ENCODE measurements around the gene ATRN. TPM values are rescaled to one million over a fixed set of nuclear protein-coding genes. Genes with fewer than 3 reads are reported as not detected.

Gene ATRN
- total and polyA plus RNA-seq, 2 experiments from 2014 or later = 2.2 to 18.3 TPM

DNA sequence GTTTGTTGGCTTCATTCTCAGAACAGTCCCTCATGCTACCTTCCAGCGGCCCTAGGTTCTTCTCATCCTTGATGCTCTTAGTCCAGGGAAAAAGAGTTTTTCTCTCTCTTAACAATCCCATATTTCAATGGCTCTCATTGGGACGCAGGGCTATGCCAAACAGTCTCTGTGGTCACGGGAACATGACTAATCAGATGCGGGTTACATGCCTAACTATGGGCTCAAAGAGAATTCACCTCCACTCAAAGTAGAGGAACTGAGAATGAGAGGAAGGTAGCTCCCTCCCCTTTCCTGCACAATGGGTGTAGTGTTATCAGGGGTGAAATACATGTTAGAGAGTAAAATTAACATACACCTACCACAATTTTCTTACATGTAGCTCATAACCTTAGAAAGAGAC is 18.1 kb upstream of the ATRN start (continued):
- TF ChIP-seq, protein P1, sequence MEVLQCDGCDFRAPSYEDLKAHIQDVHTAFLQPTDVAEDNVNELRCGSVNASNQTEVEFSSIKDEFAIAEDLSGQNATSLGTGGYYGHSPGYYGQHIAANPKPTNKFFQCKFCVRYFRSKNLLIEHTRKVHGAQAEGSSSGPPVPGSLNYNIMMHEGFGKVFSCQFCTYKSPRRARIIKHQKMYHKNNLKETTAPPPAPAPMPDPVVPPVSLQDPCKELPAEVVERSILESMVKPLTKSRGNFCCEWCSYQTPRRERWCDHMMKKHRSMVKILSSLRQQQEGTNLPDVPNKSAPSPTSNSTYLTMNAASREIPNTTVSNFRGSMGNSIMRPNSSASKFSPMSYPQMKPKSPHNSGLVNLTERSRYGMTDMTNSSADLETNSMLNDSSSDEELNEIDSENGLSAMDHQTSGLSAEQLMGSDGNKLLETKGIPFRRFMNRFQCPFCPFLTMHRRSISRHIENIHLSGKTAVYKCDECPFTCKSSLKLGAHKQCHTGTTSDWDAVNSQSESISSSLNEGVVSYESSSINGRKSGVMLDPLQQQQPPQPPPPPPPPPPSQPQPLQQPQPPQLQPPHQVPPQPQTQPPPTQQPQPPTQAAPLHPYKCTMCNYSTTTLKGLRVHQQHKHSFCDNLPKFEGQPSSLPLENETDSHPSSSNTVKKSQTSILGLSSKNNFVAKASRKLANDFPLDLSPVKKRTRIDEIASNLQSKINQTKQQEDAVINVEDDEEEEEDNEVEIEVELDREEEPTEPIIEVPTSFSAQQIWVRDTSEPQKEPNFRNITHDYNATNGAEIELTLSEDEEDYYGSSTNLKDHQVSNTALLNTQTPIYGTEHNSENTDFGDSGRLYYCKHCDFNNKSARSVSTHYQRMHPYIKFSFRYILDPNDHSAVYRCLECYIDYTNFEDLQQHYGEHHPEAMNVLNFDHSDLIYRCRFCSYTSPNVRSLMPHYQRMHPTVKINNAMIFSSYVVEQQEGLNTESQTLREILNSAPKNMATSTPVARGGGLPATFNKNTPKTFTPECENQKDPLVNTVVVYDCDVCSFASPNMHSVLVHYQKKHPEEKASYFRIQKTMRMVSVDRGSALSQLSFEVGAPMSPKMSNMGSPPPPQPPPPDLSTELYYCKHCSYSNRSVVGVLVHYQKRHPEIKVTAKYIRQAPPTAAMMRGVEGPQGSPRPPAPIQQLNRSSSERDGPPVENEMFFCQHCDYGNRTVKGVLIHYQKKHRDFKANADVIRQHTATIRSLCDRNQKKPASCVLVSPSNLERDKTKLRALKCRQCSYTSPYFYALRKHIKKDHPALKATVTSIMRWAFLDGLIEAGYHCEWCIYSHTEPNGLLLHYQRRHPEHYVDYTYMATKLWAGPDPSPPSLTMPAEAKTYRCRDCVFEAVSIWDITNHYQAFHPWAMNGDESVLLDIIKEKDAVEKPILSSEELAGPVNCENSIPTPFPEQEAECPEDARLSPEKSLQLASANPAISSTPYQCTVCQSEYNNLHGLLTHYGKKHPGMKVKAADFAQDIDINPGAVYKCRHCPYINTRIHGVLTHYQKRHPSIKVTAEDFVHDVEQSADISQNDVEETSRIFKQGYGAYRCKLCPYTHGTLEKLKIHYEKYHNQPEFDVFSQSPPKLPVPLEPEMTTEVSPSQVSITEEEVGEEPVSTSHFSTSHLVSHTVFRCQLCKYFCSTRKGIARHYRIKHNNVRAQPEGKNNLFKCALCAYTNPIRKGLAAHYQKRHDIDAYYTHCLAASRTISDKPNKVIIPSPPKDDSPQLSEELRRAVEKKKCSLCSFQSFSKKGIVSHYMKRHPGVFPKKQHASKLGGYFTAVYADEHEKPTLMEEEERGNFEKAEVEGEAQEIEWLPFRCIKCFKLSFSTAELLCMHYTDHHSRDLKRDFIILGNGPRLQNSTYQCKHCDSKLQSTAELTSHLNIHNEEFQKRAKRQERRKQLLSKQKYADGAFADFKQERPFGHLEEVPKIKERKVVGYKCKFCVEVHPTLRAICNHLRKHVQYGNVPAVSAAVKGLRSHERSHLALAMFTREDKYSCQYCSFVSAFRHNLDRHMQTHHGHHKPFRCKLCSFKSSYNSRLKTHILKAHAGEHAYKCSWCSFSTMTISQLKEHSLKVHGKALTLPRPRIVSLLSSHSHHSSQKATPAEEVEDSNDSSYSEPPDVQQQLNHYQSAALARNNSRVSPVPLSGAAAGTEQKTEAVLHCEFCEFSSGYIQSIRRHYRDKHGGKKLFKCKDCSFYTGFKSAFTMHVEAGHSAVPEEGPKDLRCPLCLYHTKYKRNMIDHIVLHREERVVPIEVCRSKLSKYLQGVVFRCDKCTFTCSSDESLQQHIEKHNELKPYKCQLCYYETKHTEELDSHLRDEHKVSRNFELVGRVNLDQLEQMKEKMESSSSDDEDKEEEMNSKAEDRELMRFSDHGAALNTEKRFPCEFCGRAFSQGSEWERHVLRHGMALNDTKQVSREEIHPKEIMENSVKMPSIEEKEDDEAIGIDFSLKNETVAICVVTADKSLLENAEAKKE (CRISPR knock-in tag; IDR thresholded peaks at IDR 0.05) = no peak
- TF ChIP-seq EZH2 (IDR thresholded peaks at IDR 0.05; ENCODE audit: low read depth, unreplicated experiment) (no peak), ZNF331 (CRISPR knock-in tag; IDR thresholded peaks at IDR 0.05; ENCODE audit: low read depth) (no peak)

DNA sequence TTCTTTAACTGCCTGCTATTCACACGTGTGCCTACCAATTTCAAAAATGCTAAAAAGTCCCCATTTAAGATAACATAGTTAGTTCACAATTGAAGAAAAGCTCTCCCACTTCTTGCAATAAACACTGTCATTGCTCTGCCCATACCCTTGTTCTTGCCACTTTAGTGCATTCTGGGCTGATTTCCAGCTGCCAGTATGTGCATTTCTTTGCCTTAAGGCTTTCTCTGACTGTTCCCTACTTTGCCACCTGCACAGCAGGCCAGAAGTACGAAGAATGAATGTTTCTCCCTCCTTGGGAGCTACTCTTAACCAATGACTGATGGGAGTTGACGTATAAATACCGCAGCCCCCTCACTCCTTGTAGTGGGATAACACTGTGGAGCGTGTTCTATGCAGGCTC is 16.0 kb upstream of the ATRN start:
- no peaks in the 10 kb centered on the region for H4K20me1 ChIP-seq (replicated peaks; ENCODE audit: insufficient read depth)
- no peaks in the 10 kb centered on the region for H3K36me3 ChIP-seq (ENCODE audit: insufficient read depth)
- no peaks in the 10 kb centered on the region for H3K9me2 ChIP-seq (ENCODE audit: insufficient read depth)
- DNase-seq (ENCODE audit: low spot score) (no peak), ATAC-seq (no peak)
- H3K4me3 ChIP-seq = no peak overlapping the region
- Mint-ChIP-seq H3K36me3 (ENCODE audit: low read depth) (no peaks in the 10 kb centered on the region), H3K4me3 (no peak overlapping the region), H3K4me1 (peaks cover 2% of the 10 kb centered on the region; the same call in 2 of the 3 replicates), H3K27ac (no peak overlapping the region), H3K9me3 (no peaks in the 10 kb centered on the region), H3K27me3 (ENCODE audit: insufficient read depth, low read depth, poor library complexity) (peaks cover 2% of the 10 kb centered on the region)
- no peaks in the 10 kb centered on the region for H3K79me2 ChIP-seq (replicated peaks; ENCODE audit: insufficient read depth)
- H3F3A ChIP-seq (replicated peaks; ENCODE audit: low read depth) = no peaks in the 10 kb centered on the region
- no peaks in the 10 kb centered on the region for H3K27me3 ChIP-seq (ENCODE audit: insufficient read depth)
- no peak overlapping the region for H3K27ac ChIP-seq (ENCODE audit: low read depth)
- H3K4me1 ChIP-seq (ENCODE audit: insufficient read depth) = no peaks in the 10 kb centered on the region
- H2AFZ ChIP-seq = no peak overlapping the region
- H3K4me2 ChIP-seq = no peak overlapping the region
- TF ChIP-seq, protein P1 (CRISPR knock-in tag; IDR thresholded peaks at IDR 0.05) = no peak
- TF ChIP-seq STAT1 (IDR thresholded peaks at IDR 0.05; ENCODE audit: unreplicated experiment) = no peak
- TF ChIP-seq, protein P2, sequence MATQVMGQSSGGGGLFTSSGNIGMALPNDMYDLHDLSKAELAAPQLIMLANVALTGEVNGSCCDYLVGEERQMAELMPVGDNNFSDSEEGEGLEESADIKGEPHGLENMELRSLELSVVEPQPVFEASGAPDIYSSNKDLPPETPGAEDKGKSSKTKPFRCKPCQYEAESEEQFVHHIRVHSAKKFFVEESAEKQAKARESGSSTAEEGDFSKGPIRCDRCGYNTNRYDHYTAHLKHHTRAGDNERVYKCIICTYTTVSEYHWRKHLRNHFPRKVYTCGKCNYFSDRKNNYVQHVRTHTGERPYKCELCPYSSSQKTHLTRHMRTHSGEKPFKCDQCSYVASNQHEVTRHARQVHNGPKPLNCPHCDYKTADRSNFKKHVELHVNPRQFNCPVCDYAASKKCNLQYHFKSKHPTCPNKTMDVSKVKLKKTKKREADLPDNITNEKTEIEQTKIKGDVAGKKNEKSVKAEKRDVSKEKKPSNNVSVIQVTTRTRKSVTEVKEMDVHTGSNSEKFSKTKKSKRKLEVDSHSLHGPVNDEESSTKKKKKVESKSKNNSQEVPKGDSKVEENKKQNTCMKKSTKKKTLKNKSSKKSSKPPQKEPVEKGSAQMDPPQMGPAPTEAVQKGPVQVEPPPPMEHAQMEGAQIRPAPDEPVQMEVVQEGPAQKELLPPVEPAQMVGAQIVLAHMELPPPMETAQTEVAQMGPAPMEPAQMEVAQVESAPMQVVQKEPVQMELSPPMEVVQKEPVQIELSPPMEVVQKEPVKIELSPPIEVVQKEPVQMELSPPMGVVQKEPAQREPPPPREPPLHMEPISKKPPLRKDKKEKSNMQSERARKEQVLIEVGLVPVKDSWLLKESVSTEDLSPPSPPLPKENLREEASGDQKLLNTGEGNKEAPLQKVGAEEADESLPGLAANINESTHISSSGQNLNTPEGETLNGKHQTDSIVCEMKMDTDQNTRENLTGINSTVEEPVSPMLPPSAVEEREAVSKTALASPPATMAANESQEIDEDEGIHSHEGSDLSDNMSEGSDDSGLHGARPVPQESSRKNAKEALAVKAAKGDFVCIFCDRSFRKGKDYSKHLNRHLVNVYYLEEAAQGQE (IDR thresholded peaks at IDR 0.05; ENCODE audit: unreplicated experiment) = no peak
- TF ChIP-seq EZH2 (IDR thresholded peaks at IDR 0.05; ENCODE audit: low read depth, unreplicated experiment) = no peak
- TF ChIP-seq NANOG (IDR thresholded peaks at IDR 0.05; ENCODE audit: borderline replicate concordance) = no peak
